Neural progenitor cell (in vitro differentiated cells): ENCODE results near the gene TRAPPC2L.

Experiments
- CTCF ChIP-seq: fragments of 200-600 bp; sonication (generic); IDR thresholded peaks from 2 replicates; pipeline ENCODE4 v1.5.1; 2017; ENCODE audit warnings: antibody characterized with exemption, mild to moderate bottlenecking
- EZH2 ChIP-seq: fragments of 200-600 bp; sonication (generic); IDR thresholded peaks from 2 replicates; pipeline ENCODE4 v1.6.1; 2017; ENCODE audit warnings: antibody characterized with exemption, mild to moderate bottlenecking, moderate library complexity

- TF ChIP-seq CTCF (no peak), EZH2 (no peak)
Measured at GRCh38 chr16:88893127-88893968, 36.4 kb downstream of the TRAPPC2L start.
